ENCODE data around the gene UBE2I. TPM values are rescaled to one million over a fixed set of nuclear protein-coding genes. Genes with fewer than 3 reads are reported as not detected.

Gene UBE2I
- total RNA-seq, 2 experiments from 2014 or later: 245 to 254 TPM

GRCh38 chr16:1286513-1287094 lies 22.8 kb upstream of the UBE2I start:
- intact Hi-C loops (cut with micrococcal nuclease): no loop called here
- TF ChIP-seq CTCF (IDR thresholded peaks at IDR 0.05): no peak
- no peak for ATAC-seq
- ChIA-PET POLR2A (no interaction called here), CTCF (no interaction called here)
- no peaks in the 10 kb centered on the region for H3K4me1 Mint-ChIP-seq (ENCODE audit: low read depth)
- H3K27me3 Mint-ChIP-seq: peaks cover 25% of the 10 kb centered on the region
- no peaks in the 10 kb centered on the region for H3K36me3 Mint-ChIP-seq (ENCODE audit: low read depth)
- H3K4me3 Mint-ChIP-seq: no peak overlapping the region
- no peak overlapping the region for H3K27ac Mint-ChIP-seq
- DNase-seq: no peak
- H3K9me3 Mint-ChIP-seq: no peaks in the 10 kb centered on the region

GRCh38 chr16:1287982-1288670 lies 21.3 kb upstream of the UBE2I start:
- H3K36me3 Mint-ChIP-seq (ENCODE audit: low read depth): no peaks in the 10 kb centered on the region
- no peaks in the 10 kb centered on the region for H3K9me3 Mint-ChIP-seq
- H3K27ac Mint-ChIP-seq: no peak overlapping the region
- H3K4me3 Mint-ChIP-seq: no peak overlapping the region
- no peak for TF ChIP-seq CTCF (IDR thresholded peaks at IDR 0.05)
- intact Hi-C loops (cut with micrococcal nuclease): no loop called here
- ATAC-seq: no peak
- peaks cover 29% of the 10 kb centered on the region for H3K27me3 Mint-ChIP-seq
- ChIA-PET POLR2A (no interaction called here), CTCF (interaction anchor here (0.8 kb wide), 1 partner anchor 13 kb away, joined by 3 read pairs; no protein-coding TSS in a partner anchor)
- H3K4me1 Mint-ChIP-seq (ENCODE audit: low read depth): no peaks in the 10 kb centered on the region
- DNase-seq: no peak

GRCh38 chr16:1288813-1289476 lies 20.5 kb upstream of the UBE2I start:
- no peaks in the 10 kb centered on the region for H3K36me3 Mint-ChIP-seq (ENCODE audit: low read depth)
- DNase-seq (peak; percentile 51), ATAC-seq (peak; percentile 55)
- POLR2A ChIA-PET: no interaction called here
- intact Hi-C loops (cut with micrococcal nuclease): no loop called here
- no peaks in the 10 kb centered on the region for H3K4me1 Mint-ChIP-seq (ENCODE audit: low read depth)
- no peak overlapping the region for H3K4me3 Mint-ChIP-seq
- peaks cover 31% of the 10 kb centered on the region for H3K27me3 Mint-ChIP-seq
- no peaks in the 10 kb centered on the region for H3K9me3 Mint-ChIP-seq
- H3K27ac Mint-ChIP-seq: no peak overlapping the region
- no peak for TF ChIP-seq CTCF (IDR thresholded peaks at IDR 0.05)
- CTCF ChIA-PET: no interaction called here

GRCh38 chr16:1289477-1289866 lies 20.0 kb upstream of the UBE2I start:
- no peak for TF ChIP-seq CTCF (IDR thresholded peaks at IDR 0.05)
- ChIA-PET POLR2A (no interaction called here), CTCF (interaction anchor here (1.2 kb wide), 1 partner anchor 74 kb away, joined by 3 read pairs; no protein-coding TSS in a partner anchor)
- no peak overlapping the region for H3K27ac Mint-ChIP-seq
- DNase-seq (no peak), ATAC-seq (no peak)
- H3K4me3 Mint-ChIP-seq: no peak overlapping the region
- H3K36me3 Mint-ChIP-seq (ENCODE audit: low read depth): no peaks in the 10 kb centered on the region
- peaks cover 34% of the 10 kb centered on the region for H3K27me3 Mint-ChIP-seq
- no peaks in the 10 kb centered on the region for H3K4me1 Mint-ChIP-seq (ENCODE audit: low read depth)
- intact Hi-C loops (cut with micrococcal nuclease): no loop called here
- H3K9me3 Mint-ChIP-seq: no peaks in the 10 kb centered on the region

- no peak for DNase-seq
- intact Hi-C loops (cut with micrococcal nuclease): no loop called here
- Mint-ChIP-seq H3K4me1 (ENCODE audit: low read depth) (no peaks in the 10 kb centered on the region), H3K9me3 (no peaks in the 10 kb centered on the region), H3K36me3 (ENCODE audit: low read depth) (no peaks in the 10 kb centered on the region), H3K4me3 (no peak overlapping the region), H3K27ac (no peak overlapping the region), H3K27me3 (peaks cover 34% of the 10 kb centered on the region)
- POLR2A ChIA-PET: no interaction called here
- no peak for TF ChIP-seq CTCF (IDR thresholded peaks at IDR 0.05)
- no peak for ATAC-seq
- CTCF ChIA-PET: interaction anchor here (1.2 kb wide), 2 partner anchors 11 to 74 kb away, joined by 3 to 5 read pairs; no protein-coding TSS in a partner anchor
These were observed 19.4 kb upstream of the UBE2I start for GRCh38 chr16:1290063-1290501.

Data from activated CD8-positive, alpha-beta T cell treated with anti-CD3 and anti-CD28 coated beads for 36 hours (primary cell).